Trophoblast cell (in vitro differentiated cells and primary cell): ENCODE data around the gene SSBP3.
A peak's percentile ranks its signal among the peaks of the same experiment; 100 is the strongest.

ENCODE experiments used
- DNase-seq, 2 donors: peaks; one replicate each; pipeline ENCODE4 v3.0.0-alpha.2; 2016
- H2AFZ ChIP-seq: 2 replicates; pipeline ENCODE4 v1.6.1; 2013; ENCODE audit warnings: low read length, moderate library complexity, mild to moderate bottlenecking; ENCODE audit not compliant: insufficient read depth, poor library complexity
- H2AK5ac ChIP-seq: 2 replicates; pipeline ENCODE4 v1.6.1; 2013; ENCODE audit warnings: mild to moderate bottlenecking, low read length
- H2BK120ac ChIP-seq: 2 replicates; pipeline ENCODE4 v1.6.1; 2013; ENCODE audit warnings: low read length, mild to moderate bottlenecking, moderate library complexity; ENCODE audit not compliant: insufficient read depth, poor library complexity
- H2BK12ac ChIP-seq: 2 replicates; pipeline ENCODE4 v1.6.1; 2013; ENCODE audit warnings: mild to moderate bottlenecking, low read length, moderate library complexity
- H2BK5ac ChIP-seq: 2 replicates; pipeline ENCODE4 v1.6.1; 2013; ENCODE audit warnings: low read length, low read depth, moderate library complexity, mild to moderate bottlenecking; ENCODE audit not compliant: poor library complexity
- H3K14ac ChIP-seq: 2 replicates; pipeline ENCODE4 v1.6.1; 2013; ENCODE audit warnings: mild to moderate bottlenecking, low read length
- H3K18ac ChIP-seq: 2 replicates; pipeline ENCODE4 v1.6.1; 2013; ENCODE audit warnings: mild to moderate bottlenecking, low read length
- H3K23ac ChIP-seq: 2 replicates; pipeline ENCODE4 v1.6.1; 2013; ENCODE audit warnings: low read length
- H3K27ac ChIP-seq: 2 replicates; pipeline ENCODE4 v1.5.1; 2013; ENCODE audit warnings: low read depth, mild to moderate bottlenecking, inconsistent platforms, low read length, moderate library complexity
- H3K27me3 ChIP-seq: 2 replicates; pipeline ENCODE4 v1.6.1; 2013; ENCODE audit warnings: inconsistent platforms, mild to moderate bottlenecking, low read length, moderate library complexity; ENCODE audit not compliant: insufficient read depth
- H3K36me3 ChIP-seq, 2 experiments: 1 replicate in 1 of 2; 2 replicates in 1 of 2; pipeline ENCODE4 v1.6.1; 2013; ENCODE audit warnings: low read length in 2 of 2, mild to moderate bottlenecking in 2 of 2, moderate library complexity in 1 of 2; ENCODE audit not compliant: insufficient read depth in 2 of 2, control insufficient read depth in 1 of 2
- H3K4ac ChIP-seq: 2 replicates; pipeline ENCODE4 v1.6.1; 2013; ENCODE audit warnings: low read depth, mild to moderate bottlenecking, low read length, moderate library complexity
- H3K4me1 ChIP-seq, 2 experiments: 1 replicate in 1 of 2; 2 replicates in 1 of 2; pipeline ENCODE4 v1.6.1; 2013; ENCODE audit warnings: low read length in 2 of 2, mild to moderate bottlenecking in 2 of 2, moderate library complexity in 1 of 2; ENCODE audit not compliant: insufficient read depth in 2 of 2, control insufficient read depth in 1 of 2
- H3K4me2 ChIP-seq: 2 replicates; pipeline ENCODE4 v1.6.1; 2013; ENCODE audit warnings: inconsistent platforms, mild to moderate bottlenecking, low read length, moderate library complexity
- H3K4me3 ChIP-seq: 2 replicates; pipeline ENCODE4 v1.5.1; 2013; ENCODE audit warnings: mild to moderate bottlenecking, low read depth, low read length, inconsistent platforms
- H3K79me1 ChIP-seq: one replicate; pipeline ENCODE4 v1.6.1; 2013; ENCODE audit warnings: low read length
- H3K79me2 ChIP-seq: 2 replicates; pipeline ENCODE4 v1.6.1; 2013; ENCODE audit warnings: low read length, mild to moderate bottlenecking; ENCODE audit not compliant: control insufficient read depth, insufficient read depth, poor library complexity
- H3K9ac ChIP-seq: 2 replicates; pipeline ENCODE4 v1.6.1; 2013; ENCODE audit warnings: mild to moderate bottlenecking, low read length
- H3K9me3 ChIP-seq: 2 replicates; pipeline ENCODE4 v1.6.1; 2013; ENCODE audit warnings: low read depth, mild to moderate bottlenecking, control low read depth, inconsistent platforms, low read length; ENCODE audit not compliant: insufficient read depth
- H4K12ac ChIP-seq: 2 replicates; pipeline ENCODE4 v1.6.1; 2013; ENCODE audit warnings: low read depth, mild to moderate bottlenecking, low read length, moderate library complexity
- H4K8ac ChIP-seq: 2 replicates; pipeline ENCODE4 v1.6.1; 2013; ENCODE audit warnings: low read depth, mild to moderate bottlenecking, low read length, moderate library complexity
- H4K91ac ChIP-seq: one replicate; pipeline ENCODE4 v1.6.1; 2013; ENCODE audit warnings: low read depth, mild to moderate bottlenecking, low read length, moderate library complexity
- WGBS: extraction: QIAGEN DNeasy Blood & Tissue Kit; methylation state at CpG from one replicate; pipeline ENCODE4 v1.1.7; 2013; ENCODE audit warnings: missing lambda C conversion rate; ENCODE audit not compliant: insufficient read length, insufficient coverage; ENCODE audit errors: extremely low coverage; 5-methylcytosine and 5-hydroxymethylcytosine counted together

Gene SSBP3

DNA sequence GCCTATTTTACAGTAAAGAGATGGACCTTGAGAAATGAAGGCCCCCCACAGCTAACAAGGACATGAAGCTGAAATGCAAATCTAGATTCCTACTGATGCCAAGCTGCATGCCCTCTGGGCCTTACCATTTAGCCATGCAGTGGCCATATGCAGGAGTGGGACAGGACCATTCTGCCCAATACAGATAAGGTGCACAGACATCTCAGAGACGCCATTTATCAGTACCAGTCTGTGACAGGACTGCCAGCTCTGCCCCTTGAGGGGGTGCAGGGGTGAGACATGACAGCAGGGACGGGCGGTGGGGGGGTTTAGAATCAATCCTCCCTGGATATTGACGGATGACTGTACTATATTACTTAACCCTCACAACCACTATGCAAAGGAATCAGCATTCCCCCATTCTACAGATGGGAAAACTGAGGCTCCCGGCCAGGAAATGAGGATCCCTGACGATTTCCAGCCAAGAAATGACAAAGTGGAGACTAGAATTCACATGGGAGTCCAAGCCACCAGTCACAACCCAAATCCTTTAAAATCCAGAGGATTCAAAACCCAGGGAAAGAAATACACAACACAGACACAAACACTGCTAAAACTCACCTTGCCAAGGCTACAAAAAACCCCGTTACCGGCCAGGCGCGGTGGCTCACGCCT, 10.8 kb downstream of the SSBP3 start:
- Histone ChIP-seq H4K12ac (no peak overlapping the region), H3K14ac (no peak overlapping the region), H3K4me2 (no peak overlapping the region), H3K36me3 (peaks cover 62 to 80% of the 10 kb centered on the region in 2 experiments), H2AFZ (no peak overlapping the region), H3K9ac (no peak overlapping the region), H3K9me3 (peaks cover 2% of the 10 kb centered on the region), H3K4me3 (no peak overlapping the region), H4K8ac (no peak overlapping the region), H4K91ac (no peak overlapping the region), H3K27me3 (no peaks in the 10 kb centered on the region), H3K27ac (no peak overlapping the region), H3K79me2 (peaks cover 8% of the 10 kb centered on the region), H3K18ac (no peak overlapping the region), H2BK120ac (no peak overlapping the region), H3K4me1 (no peaks in the 10 kb centered on the region), H3K4ac (peak overlapping the region; percentile 64), H2BK5ac (no peak overlapping the region), H2AK5ac (no peak overlapping the region), H3K79me1 (no peaks in the 10 kb centered on the region), H2BK12ac (no peak overlapping the region), H3K23ac (no peak overlapping the region)
- WGBS = no CpG with 5 or more reads among the region's 11 CpGs
- DNase-seq = no peak

DNA sequence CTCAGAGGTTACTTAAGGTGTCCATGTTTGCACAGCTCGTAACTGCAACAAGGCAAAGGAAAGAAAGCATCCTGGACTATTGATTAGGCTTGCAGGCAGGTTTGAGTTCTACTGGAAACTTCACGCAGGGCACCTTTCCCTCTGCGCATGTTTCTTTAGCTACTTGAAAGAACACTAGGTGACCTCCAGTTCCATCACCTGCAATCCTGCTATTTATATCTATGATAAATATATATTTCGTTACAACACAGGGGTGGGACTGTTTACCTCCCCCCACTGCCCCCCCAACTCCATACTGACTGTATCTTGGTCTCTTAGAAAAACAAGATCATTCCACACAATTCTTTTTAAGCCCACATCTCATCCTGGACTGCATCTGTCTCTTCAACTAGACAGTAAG, 12.1 kb downstream of the SSBP3 start:
- H4K91ac ChIP-seq = no peak overlapping the region
- H2AFZ ChIP-seq = no peak overlapping the region
- no peak overlapping the region for H2AK5ac ChIP-seq
- H3K4me2 ChIP-seq = no peak overlapping the region
- no peak overlapping the region for H3K4me3 ChIP-seq
- H3K79me2 ChIP-seq = peaks cover 8% of the 10 kb centered on the region
- H3K36me3 ChIP-seq = peaks cover 64 to 75% of the 10 kb centered on the region in 2 experiments
- no peak overlapping the region for H3K9ac ChIP-seq
- no CpG with 5 or more reads among the region's 4 CpGs for WGBS
- no peak for DNase-seq
- no peak overlapping the region for H2BK120ac ChIP-seq
- no peak overlapping the region for H3K23ac ChIP-seq
- no peak overlapping the region for H3K4ac ChIP-seq
- H3K9me3 ChIP-seq = peaks cover 2% of the 10 kb centered on the region
- no peak overlapping the region for H3K18ac ChIP-seq
- H3K79me1 ChIP-seq = no peaks in the 10 kb centered on the region
- H2BK12ac ChIP-seq = no peak overlapping the region
- H4K12ac ChIP-seq = no peak overlapping the region
- no peak overlapping the region for H3K14ac ChIP-seq
- H4K8ac ChIP-seq = no peak overlapping the region
- no peaks in the 10 kb centered on the region for H3K27me3 ChIP-seq
- no peak overlapping the region for H3K27ac ChIP-seq
- no peaks in the 10 kb centered on the region for H3K4me1 ChIP-seq
- H2BK5ac ChIP-seq = no peak overlapping the region

DNA sequence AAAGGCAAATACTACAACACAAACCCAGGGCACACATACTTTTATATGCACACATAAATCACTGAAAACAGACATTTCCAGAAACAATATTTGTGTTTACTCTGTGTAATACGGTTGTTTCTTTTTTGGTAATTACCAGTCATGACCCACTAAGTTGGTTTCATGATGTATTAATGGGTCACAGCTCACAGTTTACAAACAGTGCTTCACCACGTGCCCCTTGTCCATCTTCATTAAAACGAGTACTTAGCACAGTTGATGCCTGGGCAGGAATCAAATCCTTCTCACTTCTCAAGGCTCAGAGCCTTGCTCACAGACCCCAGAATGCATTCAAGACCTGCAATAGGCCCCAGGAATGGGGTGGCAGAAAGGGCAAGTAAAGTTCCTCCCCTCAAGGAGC, 13.8 kb downstream of the SSBP3 start:
- H3K4ac ChIP-seq = no peak overlapping the region
- WGBS = no CpG with 5 or more reads among the region's 3 CpGs
- no peaks in the 10 kb centered on the region for H3K79me1 ChIP-seq
- H2AK5ac ChIP-seq = no peak overlapping the region
- no peak overlapping the region for H3K14ac ChIP-seq
- H3K9ac ChIP-seq = no peak overlapping the region
- H3K27ac ChIP-seq = no peak overlapping the region
- H3K4me1 ChIP-seq = no peaks in the 10 kb centered on the region
- DNase-seq = no peak
- H2BK12ac ChIP-seq = no peak overlapping the region
- no peak overlapping the region for H4K91ac ChIP-seq
- H3K79me2 ChIP-seq = peaks cover 12% of the 10 kb centered on the region
- H3K4me2 ChIP-seq = no peak overlapping the region
- no peaks in the 10 kb centered on the region for H3K27me3 ChIP-seq
- no peak overlapping the region for H3K4me3 ChIP-seq
- no peak overlapping the region for H2AFZ ChIP-seq
- no peak overlapping the region for H3K18ac ChIP-seq
- no peak overlapping the region for H2BK120ac ChIP-seq
- no peak overlapping the region for H2BK5ac ChIP-seq
- peaks cover 59 to 67% of the 10 kb centered on the region in 2 experiments for H3K36me3 ChIP-seq
- H4K8ac ChIP-seq = no peak overlapping the region
- peaks cover 2% of the 10 kb centered on the region for H3K9me3 ChIP-seq
- no peak overlapping the region for H3K23ac ChIP-seq
- H4K12ac ChIP-seq = no peak overlapping the region

DNA sequence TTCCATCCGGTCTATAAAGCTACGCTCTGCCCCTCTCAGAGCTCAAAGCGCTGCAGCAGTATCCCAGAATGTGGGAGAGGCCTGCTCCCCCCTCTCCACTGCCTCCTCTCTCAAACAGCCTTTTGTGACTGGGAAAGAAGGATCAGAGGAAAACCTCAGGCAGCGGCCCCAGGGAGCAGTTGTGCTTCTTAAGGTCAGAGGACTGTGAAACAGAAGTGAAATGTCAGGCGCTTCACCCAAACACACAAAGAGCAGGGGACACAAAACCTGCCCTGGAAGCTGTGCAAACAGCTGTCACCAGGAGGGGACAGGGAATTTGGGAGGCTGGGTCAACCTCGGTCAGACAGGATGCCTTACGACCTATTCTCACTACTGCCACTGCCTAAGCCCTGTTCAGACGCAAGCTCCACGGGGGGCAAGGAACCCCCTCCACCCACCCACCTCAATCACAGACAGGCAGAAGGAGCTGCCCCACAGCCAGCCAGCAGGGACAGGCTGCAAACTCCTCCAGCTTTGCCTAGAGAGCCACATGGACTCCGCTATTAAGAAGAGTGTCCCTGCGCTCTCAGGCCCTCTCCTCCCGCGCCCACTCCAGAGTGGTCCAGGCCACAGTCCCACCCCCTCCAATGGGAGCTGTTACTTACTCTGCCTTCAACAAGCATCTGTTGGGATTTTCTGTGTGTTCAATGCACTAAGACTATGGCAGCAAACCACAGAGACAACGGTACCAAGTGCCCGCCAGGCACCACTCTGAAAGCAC, 14.6 kb downstream of the SSBP3 start:
- Histone ChIP-seq H4K8ac (no peak overlapping the region), H3K9me3 (no peaks in the 10 kb centered on the region), H3K4me3 (no peak overlapping the region), H4K12ac (no peak overlapping the region), H3K23ac (no peak overlapping the region), H3K18ac (no peak overlapping the region), H3K4me1 (no peaks in the 10 kb centered on the region), H2BK5ac (no peak overlapping the region), H3K4me2 (no peak overlapping the region), H2AFZ (no peak overlapping the region), H2BK12ac (no peak overlapping the region), H4K91ac (no peak overlapping the region), H3K79me1 (no peaks in the 10 kb centered on the region), H3K79me2 (peaks cover 12% of the 10 kb centered on the region), H3K27me3 (no peaks in the 10 kb centered on the region), H3K36me3 (peaks cover 56 to 65% of the 10 kb centered on the region in 2 experiments), H2AK5ac (no peak overlapping the region), H2BK120ac (no peak overlapping the region), H3K9ac (no peak overlapping the region), H3K4ac (peak overlapping the region; percentile 46), H3K14ac (no peak overlapping the region), H3K27ac (no peak overlapping the region)
- WGBS = no CpG with 5 or more reads among the region's 15 CpGs
- DNase-seq = no peak
